Stimulated activated CD8-positive, alpha-beta memory T cell treated with anti-CD3 and anti-CD28 coated beads, Interleukin-4, amount 100 ng/mL, for 24 hours (primary cell): ENCODE measurements around the gene IQGAP2.
"Not testable (repeated sequence)": the region's sequence is repeated elsewhere in the genome, so short reads cannot be mapped to it uniquely, and the experiment has no call there.

Source experiments
- DNase-seq: peaks from one replicate; pipeline ENCODE4 v3.0.0-alpha.2; 2020; ENCODE audit warnings: low read depth

Gene IQGAP2

DNA sequence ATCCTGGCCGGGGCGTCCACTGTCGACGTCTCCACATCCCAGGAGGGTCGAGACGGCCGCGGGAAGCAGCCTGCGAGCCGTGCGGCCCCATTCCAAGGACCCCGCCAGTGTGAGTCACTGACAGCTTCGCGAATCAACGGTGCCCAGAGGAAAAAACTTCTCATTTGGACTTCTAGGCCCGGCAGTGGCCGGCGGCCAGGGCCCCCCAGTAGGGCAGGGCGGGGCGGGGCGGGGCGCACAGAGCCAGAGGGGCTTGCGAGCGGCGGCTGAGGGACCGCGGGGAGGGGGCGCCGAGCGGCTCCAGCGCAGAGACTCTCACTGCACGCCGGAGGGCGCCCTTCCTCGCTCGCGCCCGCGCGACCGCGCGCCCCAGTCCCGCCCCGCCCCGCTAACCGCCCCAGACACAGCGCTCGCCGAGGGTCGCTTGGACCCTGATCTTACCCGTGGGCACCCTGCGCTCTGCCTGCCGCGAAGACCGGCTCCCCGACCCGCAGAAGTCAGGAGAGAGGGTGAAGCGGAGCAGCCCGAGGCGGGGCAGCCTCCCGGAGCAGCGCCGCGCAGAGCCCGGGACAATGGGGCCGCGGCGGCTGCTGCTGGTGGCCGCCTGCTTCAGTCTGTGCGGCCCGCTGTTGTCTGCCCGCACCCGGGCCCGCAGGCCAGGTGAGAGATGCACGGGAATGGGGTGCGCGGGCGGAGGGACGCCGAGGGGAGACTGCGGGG is 312.8 kb downstream of the IQGAP2 start, which contains the start of gene F2R:
Gene F2R, plus strand, starts transcription at position 391 of the 720 bp plus-strand sequence. Its CDS starts 182 bp downstream, at position 573.
- DNase-seq, result peak; percentile 42

DNA sequence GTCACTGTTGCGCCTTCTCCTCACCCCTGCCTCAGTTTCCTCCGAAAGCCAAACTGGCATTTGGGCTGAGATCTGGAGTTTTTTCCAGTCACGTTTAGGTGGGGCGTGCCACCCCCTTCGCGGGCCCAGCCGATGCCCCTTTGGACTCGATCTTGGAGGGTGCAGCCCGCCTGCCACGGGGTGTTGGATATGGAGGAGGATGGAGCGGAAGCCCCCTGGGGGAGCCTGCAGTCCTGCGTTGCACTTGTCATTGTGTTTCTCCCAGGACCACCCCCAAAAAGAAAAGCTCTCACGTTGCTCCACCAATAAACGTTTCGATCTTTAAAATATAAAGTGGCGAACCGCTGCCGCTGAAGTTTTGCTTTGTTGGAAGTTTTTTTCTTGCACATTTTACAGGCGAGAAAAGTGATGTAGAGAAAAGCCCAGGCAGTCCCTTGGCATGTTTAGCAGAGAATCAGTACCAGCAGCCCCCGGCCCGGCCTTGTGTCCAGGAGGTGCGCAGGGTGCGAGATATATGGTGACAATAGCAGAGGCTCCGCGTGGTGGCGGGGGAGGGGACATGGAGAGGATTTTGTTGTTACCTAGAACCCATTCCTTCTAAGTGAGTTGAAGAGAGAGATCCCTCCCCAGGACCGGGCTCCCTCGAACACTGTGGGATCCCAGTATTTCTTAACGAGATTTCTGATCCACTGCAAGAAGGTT is 313.5 kb downstream of the IQGAP2 start:
- no peak for DNase-seq

DNA sequence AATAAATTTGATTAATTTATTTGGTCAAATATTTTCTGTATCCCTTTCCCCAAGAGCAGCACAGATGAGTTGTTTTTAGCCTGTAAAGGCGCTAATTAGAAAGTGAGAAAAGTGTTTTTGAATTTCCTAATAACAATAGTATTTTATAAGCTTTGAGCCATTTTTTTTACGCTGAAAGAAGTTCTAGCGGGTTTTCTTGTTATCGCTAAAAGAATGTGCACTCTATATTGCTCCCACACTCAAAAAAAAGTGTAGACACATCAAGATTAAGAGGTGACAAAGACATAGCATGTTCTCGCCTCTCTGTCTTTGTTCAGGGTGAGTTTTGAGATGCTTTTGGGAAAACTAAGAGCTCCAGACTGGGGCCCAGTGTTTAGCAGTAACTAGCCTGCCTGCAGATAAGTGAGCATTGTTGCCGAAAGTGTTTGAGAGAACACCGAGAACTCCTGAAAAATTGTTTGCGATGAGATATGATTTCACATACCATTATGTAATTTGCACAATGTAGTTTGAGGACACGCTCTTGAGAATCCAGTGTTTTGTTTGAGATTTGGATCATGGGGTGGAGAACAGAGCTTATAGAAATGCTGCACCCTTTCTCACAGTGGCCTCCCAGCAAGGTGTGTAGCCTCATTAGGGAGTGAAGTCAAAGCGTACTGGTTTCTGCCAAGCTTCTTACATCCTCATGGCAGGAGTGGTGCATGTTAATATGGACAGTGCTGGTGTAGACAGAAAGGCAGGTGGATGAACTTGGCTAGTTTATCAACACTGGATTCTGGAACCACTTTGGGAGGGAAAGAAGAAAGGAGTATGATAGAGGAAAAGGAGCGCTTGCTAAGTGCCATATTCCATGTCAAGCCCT is 314.4 kb downstream of the IQGAP2 start:
- no peak for DNase-seq

DNA sequence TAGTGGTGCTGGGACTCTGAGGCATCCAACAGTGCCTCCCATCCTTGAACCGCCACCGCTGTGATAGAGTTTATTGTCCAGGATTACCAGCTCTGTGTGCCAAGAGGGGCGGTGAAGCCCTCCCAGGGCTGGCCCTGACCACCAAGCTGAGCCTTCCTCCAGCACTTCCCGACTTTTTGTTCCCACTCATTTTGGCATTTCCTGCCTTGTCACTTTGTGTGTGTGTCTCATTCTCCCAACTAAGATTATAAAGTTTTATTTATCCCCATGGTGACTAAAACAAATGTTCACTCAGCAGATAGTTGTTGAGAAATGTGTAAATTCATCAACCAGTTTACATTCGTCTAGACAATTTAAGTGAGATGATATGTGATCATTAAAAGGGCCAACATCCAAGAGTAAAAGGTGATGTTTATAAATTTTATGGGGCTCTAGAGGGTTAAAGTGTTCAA is 315.3 kb downstream of the IQGAP2 start:
- DNase-seq, result no peak

DNA sequence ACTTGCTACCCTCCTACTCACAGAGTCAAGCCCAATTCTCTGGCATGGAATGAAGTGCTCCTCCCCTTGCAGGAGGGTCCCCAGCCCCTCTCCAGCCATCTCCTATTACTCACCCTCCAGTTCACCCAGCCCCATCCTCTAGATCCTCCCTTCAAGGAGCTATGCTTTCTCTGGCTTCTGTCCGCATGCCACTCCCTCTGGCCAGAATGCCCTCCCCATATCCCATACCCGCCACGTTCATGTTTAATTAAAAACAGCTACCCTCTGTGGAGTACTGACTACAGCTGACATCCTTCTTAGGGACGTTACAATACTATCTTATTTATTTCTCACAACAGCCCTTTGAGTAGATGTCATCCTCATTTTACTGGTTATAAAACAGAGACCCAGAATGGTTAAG is 315.8 kb downstream of the IQGAP2 start:
- no peak for DNase-seq

DNA sequence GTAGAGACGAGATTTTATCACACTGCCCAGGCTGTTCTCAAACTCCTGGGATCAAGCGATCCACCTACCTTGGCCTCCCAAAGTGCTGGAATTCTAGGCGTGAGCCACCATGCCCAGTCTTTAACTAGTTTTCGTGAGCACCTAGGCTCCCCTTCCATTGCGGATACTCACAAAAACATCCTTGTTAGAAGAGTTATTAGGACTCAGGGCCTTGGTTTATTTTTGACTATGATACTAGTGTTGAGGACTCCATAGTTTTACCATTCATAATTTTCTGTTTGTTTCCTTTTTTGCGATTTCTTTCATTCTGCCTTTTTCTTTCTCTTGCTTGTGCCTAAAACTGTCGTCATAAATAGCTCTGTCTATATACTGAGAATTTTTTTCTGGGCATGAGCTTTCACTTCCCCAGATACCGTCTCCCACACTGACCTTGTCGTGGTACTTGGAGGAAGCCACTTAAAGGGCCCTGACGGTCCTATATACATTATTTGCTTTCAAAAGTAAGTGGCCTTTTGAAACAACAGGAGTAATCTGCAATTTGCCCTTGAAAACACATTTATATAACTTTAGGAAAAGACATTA is 318.0 kb downstream of the IQGAP2 start:
- DNase-seq, result no peak

DNA sequence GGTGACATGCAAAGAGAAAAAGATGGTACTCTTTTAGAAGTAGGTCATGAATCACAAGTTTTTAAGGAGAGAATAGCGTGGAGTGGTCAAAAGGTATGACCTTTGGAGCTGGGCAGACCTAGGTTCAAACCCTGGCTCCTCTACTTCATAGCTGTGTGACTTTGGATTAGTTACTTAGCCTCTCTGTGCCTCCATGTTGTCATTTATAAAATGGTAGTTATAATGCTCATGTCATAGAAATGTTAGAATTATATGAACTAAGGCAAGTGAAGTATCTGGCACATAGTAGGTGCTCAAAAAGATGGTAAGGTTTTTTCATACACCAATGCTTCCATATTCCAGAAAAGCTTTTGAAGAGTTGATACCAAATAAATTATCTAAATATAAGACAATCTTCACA is 320.2 kb downstream of the IQGAP2 start:
- DNase-seq, result no peak

DNA sequence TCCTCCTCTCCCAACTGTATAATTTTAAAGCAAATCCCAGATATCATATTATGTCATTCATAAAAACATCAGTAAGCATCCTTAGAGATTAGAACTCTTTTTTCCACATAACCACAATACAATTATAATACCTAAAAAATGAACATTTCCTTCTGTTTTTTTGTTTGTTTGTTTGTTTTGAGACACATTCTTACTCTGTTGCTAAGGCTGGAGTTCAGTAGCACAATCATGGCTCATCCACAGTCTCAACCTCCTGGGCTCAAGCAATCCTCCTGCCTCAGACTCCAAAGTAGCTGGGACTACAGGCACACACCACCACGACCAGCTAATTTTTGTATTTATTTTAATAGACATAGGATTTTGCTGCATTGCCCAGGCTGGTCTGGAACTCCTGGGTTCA is 320.8 kb downstream of the IQGAP2 start:
- DNase-seq, result no peak

DNA sequence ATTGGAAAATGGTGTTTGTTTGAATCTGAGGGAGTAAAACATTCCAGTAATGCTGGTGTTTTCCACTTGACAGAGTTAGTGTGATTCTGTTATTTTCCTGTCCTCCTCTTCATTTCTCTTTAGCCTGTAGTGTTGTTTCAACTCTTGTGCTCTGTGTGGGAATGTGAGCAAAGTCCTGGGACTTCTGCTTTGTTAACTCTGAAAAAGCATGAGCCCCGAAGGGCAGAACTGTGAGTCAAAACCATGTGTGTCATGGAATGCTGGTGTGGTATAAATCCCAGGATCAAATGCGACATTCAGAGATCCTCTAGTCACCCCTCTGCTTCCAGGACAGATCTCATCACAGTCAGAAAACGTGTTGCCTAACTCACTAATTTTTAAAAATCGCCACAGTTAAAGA is 321.8 kb downstream of the IQGAP2 start:
- DNase-seq, result no peak

DNA sequence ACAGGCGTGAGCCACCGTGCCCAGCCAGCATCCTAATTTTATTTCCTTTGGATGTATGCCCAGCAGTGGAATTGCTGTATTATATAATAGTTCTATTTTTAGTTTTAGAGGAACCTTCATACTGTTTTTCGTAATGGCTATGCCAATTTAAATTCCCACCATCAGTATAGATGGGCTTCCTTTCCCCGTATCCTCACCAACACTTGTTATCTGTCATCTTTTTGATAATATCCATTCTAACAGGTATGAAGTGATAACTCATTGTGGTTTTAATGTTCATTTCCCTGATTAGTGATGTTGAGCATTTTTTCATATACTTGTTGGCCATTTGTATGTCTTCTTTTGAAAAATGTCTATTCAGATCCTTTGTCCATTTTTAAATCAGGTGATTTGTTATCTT is 325.9 kb downstream of the IQGAP2 start:
- no peak for DNase-seq

DNA sequence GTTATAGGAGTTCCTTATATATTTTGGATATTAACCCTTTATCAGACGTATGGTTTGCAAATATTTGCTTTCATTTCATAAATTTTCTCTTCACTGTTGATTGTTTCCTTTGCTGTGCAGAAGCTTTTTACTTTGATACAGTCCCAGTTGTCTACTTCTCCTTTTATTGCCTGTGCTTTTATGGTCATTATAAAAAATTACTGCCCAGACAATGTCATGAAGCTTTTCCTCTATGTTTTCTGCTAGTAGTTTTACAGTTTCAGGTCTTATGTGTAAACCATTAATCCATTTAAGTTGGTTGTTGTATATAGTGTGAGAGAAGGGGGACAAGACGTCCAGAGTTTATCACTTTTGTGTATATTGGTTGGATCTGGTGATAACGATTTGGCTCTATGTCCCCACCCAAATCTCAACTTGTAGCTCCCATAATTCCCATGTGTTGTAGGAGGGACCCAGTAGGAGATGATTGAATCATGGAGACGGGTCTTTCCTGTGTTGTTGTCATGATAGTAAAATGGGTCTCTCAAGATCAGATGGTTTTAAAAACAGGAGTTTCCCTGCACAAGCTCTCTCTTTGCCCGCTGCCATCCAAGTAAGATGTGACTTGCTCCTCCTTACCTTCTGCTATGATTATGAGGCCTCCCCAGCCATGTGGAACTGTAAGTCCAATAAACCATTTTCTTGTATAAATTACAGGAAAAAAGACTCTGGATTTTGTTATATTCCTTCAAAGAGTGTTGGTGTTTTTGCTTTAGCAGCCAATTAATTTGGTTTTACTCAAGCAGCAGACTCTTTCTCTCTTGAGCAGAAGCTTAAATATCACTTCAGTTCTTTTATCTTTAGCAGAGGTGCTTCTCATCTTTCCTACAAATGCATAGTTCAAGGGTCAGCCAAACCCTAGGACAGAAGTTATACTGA is 326.5 kb downstream of the IQGAP2 start:
- DNase-seq, result no peak

DNA sequence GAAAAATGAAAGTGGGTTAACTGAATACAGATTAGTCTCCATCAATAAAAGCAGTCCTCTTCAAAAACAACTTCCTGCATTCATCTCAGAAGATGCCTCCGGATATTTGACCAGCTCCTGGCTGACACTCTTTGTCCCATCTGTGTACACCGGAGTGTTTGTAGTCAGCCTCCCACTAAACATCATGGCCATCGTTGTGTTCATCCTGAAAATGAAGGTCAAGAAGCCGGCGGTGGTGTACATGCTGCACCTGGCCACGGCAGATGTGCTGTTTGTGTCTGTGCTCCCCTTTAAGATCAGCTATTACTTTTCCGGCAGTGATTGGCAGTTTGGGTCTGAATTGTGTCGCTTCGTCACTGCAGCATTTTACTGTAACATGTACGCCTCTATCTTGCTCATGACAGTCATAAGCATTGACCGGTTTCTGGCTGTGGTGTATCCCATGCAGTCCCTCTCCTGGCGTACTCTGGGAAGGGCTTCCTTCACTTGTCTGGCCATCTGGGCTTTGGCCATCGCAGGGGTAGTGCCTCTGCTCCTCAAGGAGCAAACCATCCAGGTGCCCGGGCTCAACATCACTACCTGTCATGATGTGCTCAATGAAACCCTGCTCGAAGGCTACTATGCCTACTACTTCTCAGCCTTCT is 329.4 kb downstream of the IQGAP2 start:
- no peak for DNase-seq

DNA sequence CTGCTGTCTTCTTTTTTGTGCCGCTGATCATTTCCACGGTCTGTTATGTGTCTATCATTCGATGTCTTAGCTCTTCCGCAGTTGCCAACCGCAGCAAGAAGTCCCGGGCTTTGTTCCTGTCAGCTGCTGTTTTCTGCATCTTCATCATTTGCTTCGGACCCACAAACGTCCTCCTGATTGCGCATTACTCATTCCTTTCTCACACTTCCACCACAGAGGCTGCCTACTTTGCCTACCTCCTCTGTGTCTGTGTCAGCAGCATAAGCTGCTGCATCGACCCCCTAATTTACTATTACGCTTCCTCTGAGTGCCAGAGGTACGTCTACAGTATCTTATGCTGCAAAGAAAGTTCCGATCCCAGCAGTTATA is 329.9 kb downstream of the IQGAP2 start:
- peak; percentile 41 for DNase-seq

DNA sequence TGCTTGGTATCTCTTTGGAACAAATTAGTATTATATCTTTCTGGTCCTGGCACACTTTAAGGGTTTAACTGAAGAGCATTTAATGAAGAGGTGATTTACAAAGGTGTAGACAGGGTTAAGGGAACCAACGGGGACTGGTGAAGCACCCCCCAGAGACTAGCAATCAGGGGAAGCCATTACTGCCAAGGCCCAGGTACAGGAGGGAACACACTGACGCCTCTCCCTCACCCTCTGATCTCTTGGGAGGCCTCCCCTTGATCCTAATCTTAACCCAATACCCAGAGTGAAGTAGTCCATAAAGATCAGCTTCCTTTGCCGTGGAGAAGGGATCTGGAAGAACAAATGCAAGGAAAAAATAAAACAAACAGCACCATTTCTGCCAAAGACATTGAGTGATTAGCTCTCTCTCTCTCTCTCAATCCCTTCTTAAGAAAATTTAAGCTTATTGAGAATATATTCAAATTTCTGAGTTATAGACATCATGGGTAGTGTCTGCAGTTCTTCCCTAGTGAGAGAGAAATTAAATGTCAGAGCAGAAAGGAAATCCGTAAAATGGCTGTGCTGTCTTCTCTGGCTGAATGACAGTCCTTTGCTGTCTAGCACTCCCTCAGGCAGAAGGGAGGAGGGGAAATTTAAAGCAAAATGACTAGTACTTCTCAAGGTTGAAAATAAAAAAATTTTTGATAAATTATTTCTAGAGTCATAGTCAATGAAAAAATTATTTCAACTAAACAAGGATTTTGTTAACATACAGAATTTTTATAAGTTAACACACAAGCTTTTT is 332.9 kb downstream of the IQGAP2 start:
- DNase-seq, result no peak

DNA sequence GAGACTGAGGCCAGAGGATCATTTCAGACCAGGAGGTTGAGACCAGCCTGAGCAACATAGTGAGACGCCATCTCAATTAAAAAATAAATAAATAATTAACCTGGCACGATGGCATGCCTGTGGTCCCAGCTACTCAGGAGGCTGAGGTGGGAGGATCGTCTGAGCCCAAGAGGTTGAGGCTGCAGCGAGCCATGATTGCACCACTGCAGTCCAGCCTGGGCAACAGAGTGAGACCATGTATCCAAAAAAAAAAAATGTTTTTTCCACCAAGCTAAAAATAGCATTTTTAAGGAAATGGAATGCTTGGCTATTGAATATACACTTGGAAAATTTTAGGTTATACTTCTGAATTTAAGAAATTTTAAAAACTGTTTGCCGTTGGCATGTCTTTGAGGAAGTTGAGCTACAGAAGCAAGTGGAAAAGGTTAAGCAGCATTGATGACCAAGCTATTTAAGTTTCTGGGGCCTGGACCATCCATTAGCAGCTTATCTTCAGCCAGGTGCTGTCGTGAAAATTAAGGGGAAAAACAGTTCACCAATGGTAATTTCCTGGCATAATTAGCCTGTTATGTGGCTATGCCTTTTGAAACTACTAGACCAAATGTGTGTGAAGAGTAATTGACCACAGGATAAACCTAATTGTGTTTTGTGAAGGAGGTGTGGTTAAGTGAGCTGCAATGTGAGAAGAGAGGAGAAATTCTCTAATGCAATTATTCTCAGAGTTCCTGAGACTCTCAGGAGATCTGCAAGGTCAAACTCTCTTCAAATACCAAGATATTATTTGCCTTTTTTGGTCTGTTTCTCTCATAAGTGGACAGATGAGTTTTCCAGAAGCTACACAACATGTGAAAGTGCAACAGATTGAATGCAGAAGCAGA is 333.8 kb downstream of the IQGAP2 start:
- no peak for DNase-seq

DNA sequence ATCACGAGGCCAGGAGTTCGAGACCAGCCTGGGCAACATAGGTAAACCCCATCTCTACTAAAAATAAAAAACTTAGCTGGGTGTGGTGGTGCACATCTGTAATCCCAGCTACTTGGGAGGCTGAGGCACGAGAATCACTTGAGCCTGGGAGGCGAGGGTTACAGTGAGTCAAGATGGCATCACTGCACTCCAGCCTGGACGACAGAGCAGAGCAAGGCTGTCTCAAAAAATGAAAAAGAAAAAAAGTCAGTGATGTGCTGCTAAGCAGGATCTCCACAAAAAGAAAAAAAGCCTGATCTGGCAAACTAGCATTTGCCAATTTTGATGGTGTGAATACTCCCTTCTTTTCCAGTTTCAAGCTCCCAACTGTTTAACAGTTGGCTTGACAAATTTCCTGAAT is 334.8 kb downstream of the IQGAP2 start:
- DNase-seq, result no peak

DNA sequence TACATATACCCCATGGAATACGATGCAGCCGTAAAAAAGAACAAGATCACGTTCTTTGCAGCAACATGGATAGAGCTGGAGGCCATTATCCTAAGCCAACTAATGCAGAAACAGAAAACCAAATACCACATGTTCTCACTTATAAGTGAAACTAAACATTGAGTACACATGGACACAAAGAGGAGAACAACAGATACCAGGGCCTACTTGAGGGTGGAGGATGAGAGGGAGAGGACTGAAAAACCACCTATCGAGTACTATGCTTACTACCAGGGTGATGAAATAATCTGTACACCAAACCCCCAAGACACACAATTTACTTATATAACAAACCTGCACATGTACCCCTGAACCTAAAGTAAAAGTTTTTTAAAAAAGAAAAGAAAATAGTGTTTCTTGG is 338.4 kb downstream of the IQGAP2 start:
- not testable (repeated sequence) for DNase-seq

DNA sequence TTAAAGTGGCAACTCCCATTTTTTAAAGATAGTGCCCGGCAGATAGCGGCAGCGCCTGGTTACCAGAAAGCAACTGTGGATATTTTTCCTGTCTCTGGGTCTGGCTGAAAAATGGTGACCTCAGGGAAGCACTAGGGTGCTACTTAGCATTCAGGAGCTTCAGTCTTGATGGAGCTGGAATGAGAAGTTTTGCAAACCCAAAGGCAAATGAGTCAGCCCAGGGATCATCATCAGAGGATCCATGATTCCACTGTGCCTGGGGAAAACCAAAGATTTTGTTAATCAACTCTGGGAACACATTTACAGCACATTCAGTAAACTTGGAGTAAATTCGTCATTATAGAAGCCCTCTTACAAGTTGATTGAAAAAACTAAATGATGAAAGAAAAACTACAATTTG is 339.5 kb downstream of the IQGAP2 start:
- no peak for DNase-seq

DNA sequence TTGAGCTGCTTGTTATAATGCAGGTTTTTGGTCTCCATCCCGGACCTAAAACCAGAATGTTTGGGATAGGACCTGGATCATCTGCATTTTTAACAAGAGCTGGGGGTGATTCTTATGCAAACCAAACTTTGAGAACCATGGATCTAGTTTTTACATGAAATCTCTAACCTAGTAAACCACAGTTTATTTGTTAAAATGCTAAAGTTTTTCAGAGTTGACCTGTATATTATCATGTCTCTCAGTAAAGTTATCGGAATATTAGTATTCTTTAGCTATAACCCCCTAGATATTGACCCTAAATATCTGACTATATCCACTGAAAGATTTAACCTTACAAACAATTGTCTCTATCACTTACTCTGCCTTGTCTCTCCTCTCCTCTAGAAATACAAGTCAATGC is 341.5 kb downstream of the IQGAP2 start:
- no peak for DNase-seq
